ENCODE results near the gene EPHA8. TPM values are rescaled to one million over a fixed set of nuclear protein-coding genes. Genes with fewer than 3 reads are reported as not detected.

EPHA8 gene
- total and polyA plus RNA-seq, 4 donors: not detected

- Histone ChIP-seq H3K4me1 (ENCODE audit: control insufficient read depth in 4 of 4, insufficient read depth in 4 of 4, low read length in 3 of 4) (no peaks in the 10 kb centered on the region), H3K36me3 (ENCODE audit: control insufficient read depth in 4 of 4, insufficient read depth in 3 of 4, low read depth in 1 of 4, low read length in 3 of 4) (no peaks in the 10 kb centered on the region), H3K27me3 (ENCODE audit: control insufficient read depth in 4 of 4, insufficient read depth in 4 of 4, low read length in 3 of 4) (peaks cover 0 to 4% (median 3%) of the 10 kb centered on the region in 4 donors), H3K9me3 (ENCODE audit: control insufficient read depth in 4 of 4, low read length in 3 of 4) (no peaks in the 10 kb centered on the region), H3K4me3 (ENCODE audit: low read depth in 1 of 3, low read length in 3 of 3) (no peak overlapping the region), H3K27ac (ENCODE audit: low read depth in 1 of 2, low read length in 2 of 2) (no peak overlapping the region), H3K9ac (ENCODE audit: low read depth in 1 of 2, low read length in 2 of 2) (no peak overlapping the region)
- no peak for DNase-seq (ENCODE audit: low spot score)
- 88% methylated on average over 12 of the region's 12 CpGs for WGBS
- TF ChIP-seq, protein P1, sequence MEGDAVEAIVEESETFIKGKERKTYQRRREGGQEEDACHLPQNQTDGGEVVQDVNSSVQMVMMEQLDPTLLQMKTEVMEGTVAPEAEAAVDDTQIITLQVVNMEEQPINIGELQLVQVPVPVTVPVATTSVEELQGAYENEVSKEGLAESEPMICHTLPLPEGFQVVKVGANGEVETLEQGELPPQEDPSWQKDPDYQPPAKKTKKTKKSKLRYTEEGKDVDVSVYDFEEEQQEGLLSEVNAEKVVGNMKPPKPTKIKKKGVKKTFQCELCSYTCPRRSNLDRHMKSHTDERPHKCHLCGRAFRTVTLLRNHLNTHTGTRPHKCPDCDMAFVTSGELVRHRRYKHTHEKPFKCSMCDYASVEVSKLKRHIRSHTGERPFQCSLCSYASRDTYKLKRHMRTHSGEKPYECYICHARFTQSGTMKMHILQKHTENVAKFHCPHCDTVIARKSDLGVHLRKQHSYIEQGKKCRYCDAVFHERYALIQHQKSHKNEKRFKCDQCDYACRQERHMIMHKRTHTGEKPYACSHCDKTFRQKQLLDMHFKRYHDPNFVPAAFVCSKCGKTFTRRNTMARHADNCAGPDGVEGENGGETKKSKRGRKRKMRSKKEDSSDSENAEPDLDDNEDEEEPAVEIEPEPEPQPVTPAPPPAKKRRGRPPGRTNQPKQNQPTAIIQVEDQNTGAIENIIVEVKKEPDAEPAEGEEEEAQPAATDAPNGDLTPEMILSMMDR (IDR thresholded peaks at IDR 0.05; ENCODE audit: low read depth, low read length, missing input control): no peak
- TF ChIP-seq RXRA (IDR thresholded peaks at IDR 0.05): no peak
- TF ChIP-seq TAF1 (conservative IDR thresholded peaks at IDR 0.05): no peak
- no peak for TF ChIP-seq EGR1 (IDR thresholded peaks at IDR 0.05; ENCODE audit: low read depth in 2 of 2)
- TF ChIP-seq JUND (IDR thresholded peaks at IDR 0.05): no peak
- TF ChIP-seq, protein P2, sequence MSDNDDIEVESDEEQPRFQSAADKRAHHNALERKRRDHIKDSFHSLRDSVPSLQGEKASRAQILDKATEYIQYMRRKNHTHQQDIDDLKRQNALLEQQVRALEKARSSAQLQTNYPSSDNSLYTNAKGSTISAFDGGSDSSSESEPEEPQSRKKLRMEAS (IDR thresholded peaks at IDR 0.05): no peak
- no peak for TF ChIP-seq RAD21 (IDR thresholded peaks at IDR 0.05)
- TF ChIP-seq ZBTB33 (IDR thresholded peaks at IDR 0.05): no peak
- TF ChIP-seq FOXA2 (IDR thresholded peaks at IDR 0.05): no peak
- TF ChIP-seq ATF3 (IDR thresholded peaks at IDR 0.05): no peak
- TF ChIP-seq, protein P3, sequence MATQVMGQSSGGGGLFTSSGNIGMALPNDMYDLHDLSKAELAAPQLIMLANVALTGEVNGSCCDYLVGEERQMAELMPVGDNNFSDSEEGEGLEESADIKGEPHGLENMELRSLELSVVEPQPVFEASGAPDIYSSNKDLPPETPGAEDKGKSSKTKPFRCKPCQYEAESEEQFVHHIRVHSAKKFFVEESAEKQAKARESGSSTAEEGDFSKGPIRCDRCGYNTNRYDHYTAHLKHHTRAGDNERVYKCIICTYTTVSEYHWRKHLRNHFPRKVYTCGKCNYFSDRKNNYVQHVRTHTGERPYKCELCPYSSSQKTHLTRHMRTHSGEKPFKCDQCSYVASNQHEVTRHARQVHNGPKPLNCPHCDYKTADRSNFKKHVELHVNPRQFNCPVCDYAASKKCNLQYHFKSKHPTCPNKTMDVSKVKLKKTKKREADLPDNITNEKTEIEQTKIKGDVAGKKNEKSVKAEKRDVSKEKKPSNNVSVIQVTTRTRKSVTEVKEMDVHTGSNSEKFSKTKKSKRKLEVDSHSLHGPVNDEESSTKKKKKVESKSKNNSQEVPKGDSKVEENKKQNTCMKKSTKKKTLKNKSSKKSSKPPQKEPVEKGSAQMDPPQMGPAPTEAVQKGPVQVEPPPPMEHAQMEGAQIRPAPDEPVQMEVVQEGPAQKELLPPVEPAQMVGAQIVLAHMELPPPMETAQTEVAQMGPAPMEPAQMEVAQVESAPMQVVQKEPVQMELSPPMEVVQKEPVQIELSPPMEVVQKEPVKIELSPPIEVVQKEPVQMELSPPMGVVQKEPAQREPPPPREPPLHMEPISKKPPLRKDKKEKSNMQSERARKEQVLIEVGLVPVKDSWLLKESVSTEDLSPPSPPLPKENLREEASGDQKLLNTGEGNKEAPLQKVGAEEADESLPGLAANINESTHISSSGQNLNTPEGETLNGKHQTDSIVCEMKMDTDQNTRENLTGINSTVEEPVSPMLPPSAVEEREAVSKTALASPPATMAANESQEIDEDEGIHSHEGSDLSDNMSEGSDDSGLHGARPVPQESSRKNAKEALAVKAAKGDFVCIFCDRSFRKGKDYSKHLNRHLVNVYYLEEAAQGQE (IDR thresholded peaks at IDR 0.05): no peak
- no peak for TF ChIP-seq YY1 (IDR thresholded peaks at IDR 0.05)
- no peak for TF ChIP-seq HNF4A (conservative IDR thresholded peaks at IDR 0.05)
- TF ChIP-seq GABPA (IDR thresholded peaks at IDR 0.05 in 1 of 2, conservative IDR thresholded peaks at IDR 0.05 in 1 of 2): no peak
- TF ChIP-seq FOXA1 (IDR thresholded peaks at IDR 0.05): no peak
- no peak for TF ChIP-seq SP1 (IDR thresholded peaks at IDR 0.05)
- TF ChIP-seq HNF4G (IDR thresholded peaks at IDR 0.05): no peak
These were observed 38.3 kb downstream of the EPHA8 start for GRCh38 chr1:22601610-22602009.

Data from liver (tissue), 9 donors.